LNCaP clone FGC (cell line): ENCODE data around the gene PJA2.

ENCODE experiments used
- DNase-seq: peaks from one replicate; pipeline ENCODE4 v3.0.0-alpha.2; 2011; ENCODE audit warnings: low read depth
- H3K4me3 ChIP-seq: 2 replicates; pipeline ENCODE4 v1.5.1; 2011; ENCODE audit warnings: mild to moderate bottlenecking, low read depth, low read length, control low read depth
- CTCF ChIP-seq: IDR thresholded peaks from 2 replicates; pipeline ENCODE4 v1.5.1; 2012; ENCODE audit warnings: mild to moderate bottlenecking; ENCODE audit not compliant: control insufficient read depth, insufficient read depth; ENCODE audit errors: extremely low read depth

Gene PJA2

GRCh38 chr5:109335114-109335513 is 74.7 kb downstream of the PJA2 start:
- no peak for TF ChIP-seq CTCF
- DNase-seq: no peak

GRCh38 chr5:109334056-109334455 is 75.7 kb downstream of the PJA2 start:
- no peak for TF ChIP-seq CTCF
- no peak overlapping the region for H3K4me3 ChIP-seq
- DNase-seq: no peak

More at GRCh38 chr5:109335114-109335513, 74.7 kb downstream of the PJA2 start:
- H3K4me3 ChIP-seq: no peak overlapping the region

GRCh38 chr5:109329333-109330237 is 80.2 kb downstream of the PJA2 start:
- TF ChIP-seq CTCF: no peak
- no peak for DNase-seq
- no peak overlapping the region for H3K4me3 ChIP-seq

- no peak for DNase-seq
- TF ChIP-seq CTCF: no peak
- no peak overlapping the region for H3K4me3 ChIP-seq
Measured at GRCh38 chr5:109328626-109329025, 81.1 kb downstream of the PJA2 start.

GRCh38 chr5:109327570-109327969 is 82.2 kb downstream of the PJA2 start:
- no peak overlapping the region for H3K4me3 ChIP-seq
- no peak for DNase-seq
- TF ChIP-seq CTCF: no peak

GRCh38 chr5:109326919-109327318 is 82.9 kb downstream of the PJA2 start:
- H3K4me3 ChIP-seq: no peak overlapping the region
- no peak for TF ChIP-seq CTCF
- DNase-seq: no peak

GRCh38 chr5:109325456-109325855 is 84.3 kb downstream of the PJA2 start:
- TF ChIP-seq CTCF: no peak
- no peak overlapping the region for H3K4me3 ChIP-seq
- no peak for DNase-seq
